NT2/D1 (cell line): ENCODE measurements around the gene MPHOSPH8.

Experiments
- DNase-seq: peaks from one replicate; pipeline ENCODE4 v3.0.0-alpha.2; 2011; ENCODE audit warnings: low read depth, low spot score
- H3K27me3 ChIP-seq: 2 replicates; pipeline ENCODE4 v1.6.0; 2011; ENCODE audit warnings: mild to moderate bottlenecking; ENCODE audit not compliant: insufficient read length, insufficient read depth
- H3K36me3 ChIP-seq: 2 replicates; pipeline ENCODE4 v1.6.1; 2011; ENCODE audit warnings: mild to moderate bottlenecking, low read length, mixed read lengths; ENCODE audit not compliant: insufficient read depth, insufficient read length
- H3K4me1 ChIP-seq: 2 replicates; pipeline ENCODE4 v1.5.1; 2011; ENCODE audit not compliant: insufficient read depth, insufficient read length
- H3K4me3 ChIP-seq: 2 replicates; pipeline ENCODE4 v1.5.1; 2011; ENCODE audit warnings: low read depth; ENCODE audit not compliant: insufficient read length
- H3K9ac ChIP-seq: 2 replicates; pipeline ENCODE4 v1.6.0; 2011; ENCODE audit warnings: low read depth; ENCODE audit not compliant: insufficient read length
- H3K9me3 ChIP-seq: 2 replicates; pipeline ENCODE4 v1.5.1; 2011; ENCODE audit warnings: mild to moderate bottlenecking, low read length; ENCODE audit not compliant: insufficient read depth
- SUZ12 ChIP-seq: IDR thresholded peaks from 2 replicates; pipeline ENCODE4 v1.6.1; 2011; ENCODE audit not compliant: insufficient read length, insufficient read depth; ENCODE audit errors: extremely low read depth
- YY1 ChIP-seq: IDR thresholded peaks from 2 replicates; pipeline ENCODE4 v1.6.1; 2011; ENCODE audit not compliant: insufficient read length, insufficient read depth
- ZNF274 ChIP-seq: IDR thresholded peaks from 2 replicates; pipeline ENCODE4 v1.6.1; 2011; ENCODE audit warnings: mild to moderate bottlenecking, low read depth, low read length

Gene MPHOSPH8

GRCh38 chr13:19713186-19713965 lies 79.9 kb downstream of the MPHOSPH8 start:
- DNase-seq = no peak
- Histone ChIP-seq H3K36me3 (peaks cover 19% of the 10 kb centered on the region), H3K9me3 (no peaks in the 10 kb centered on the region), H3K4me3 (no peak overlapping the region), H3K9ac (no peak overlapping the region), H3K4me1 (no peaks in the 10 kb centered on the region), H3K27me3 (no peaks in the 10 kb centered on the region)
- no peak for TF ChIP-seq SUZ12
- no peak for TF ChIP-seq YY1
- no peak for TF ChIP-seq ZNF274

- Histone ChIP-seq H3K9me3 (no peaks in the 10 kb centered on the region), H3K36me3 (peaks cover 21% of the 10 kb centered on the region), H3K9ac (no peak overlapping the region), H3K4me3 (no peak overlapping the region), H3K27me3 (no peaks in the 10 kb centered on the region), H3K4me1 (no peaks in the 10 kb centered on the region)
- DNase-seq = no peak
- TF ChIP-seq ZNF274 (no peak), YY1 (no peak), SUZ12 (no peak)
Observed at GRCh38 chr13:19720039-19720438, 86.6 kb downstream of the MPHOSPH8 start.
